HG02852 (cell line): ENCODE data around the gene OR6B2.

Experiments
- ATAC-seq: cut with Tn5 transposase; IDR thresholded peaks from one replicate; pipeline ENCODE4 v1.9.1; 2021; ENCODE audit warnings: mild to moderate bottlenecking, moderate library complexity; ENCODE audit not compliant: unreplicated experiment

Gene OR6B2

GRCh38 chr2:239983004-239983778 lies 47.0 kb downstream of the OR6B2 start:
- ATAC-seq: no peak
